Upper lobe of right lung (tissue), 1 donor: ENCODE results near the gene ZNF418. TPM values are rescaled to one million over a fixed set of nuclear protein-coding genes. Genes with fewer than 3 reads are reported as not detected.
"Not testable (repeated sequence)": the region's sequence is repeated elsewhere in the genome, so short reads cannot be mapped to it uniquely, and the experiment has no call there.

Source experiments
- ATAC-seq: fragments of 200-7000 bp; cut with Tn5 transposase; one replicate; pipeline ENCODE4 v1.9.1; 2020; ENCODE audit warnings: mild to moderate bottlenecking, moderate library complexity
- DNase-seq: peaks from one replicate; pipeline ENCODE4 v3.0.0-alpha.2; 2020
- H3K27ac ChIP-seq: fragments of 200-600 bp; one replicate; pipeline ENCODE4 v1.8.0; 2022
- H3K27me3 ChIP-seq: fragments of 200-600 bp; one replicate; pipeline ENCODE4 v1.8.0; 2022; ENCODE audit warnings: mild to moderate bottlenecking
- H3K36me3 ChIP-seq: fragments of 200-600 bp; one replicate; pipeline ENCODE4 v1.8.0; 2022
- H3K4me1 ChIP-seq: fragments of 200-600 bp; one replicate; pipeline ENCODE4 v1.8.0; 2022
- H3K4me3 ChIP-seq: fragments of 200-600 bp; one replicate; pipeline ENCODE4 v1.8.0; 2022; ENCODE audit warnings: mild to moderate bottlenecking
- H3K9me3 ChIP-seq: fragments of 200-600 bp; one replicate; pipeline ENCODE4 v1.8.0; 2022
- CTCF ChIP-seq: fragments of 200-600 bp; IDR thresholded peaks from one replicate; pipeline ENCODE4 v1.8.0; 2022; ENCODE audit warnings: antibody characterized with exemption
- intact Hi-C: fragments of 100-400 bp; cut with DNase I; formaldehyde crosslinking; loops from one replicate; pipeline ENCODE4 v1.11.0; 2022
- total RNA-seq: library from RNA; stranded (reverse); fragmentation: NEBNext Ultra II Directional; extraction: Animal tissue kit (Norgen Biotek cat#: 25700); gene quantifications from one replicate; pipeline ENCODE4 v1.2.1, GENCODE V29; 2021
- donor health status: DM: no; HTN: yes; CAD: no; lungs with severe emphysema.

The ZNF418 gene
- total RNA-seq, 1 donor from 2014 or later = 5.0 TPM

GRCh38 chr19:57946316-57946715 lies 11.1 kb upstream of the ZNF418 start:
- Histone ChIP-seq H3K9me3 (peaks cover 13% of the 10 kb centered on the region), H3K27me3 (no peaks in the 10 kb centered on the region), H3K36me3 (peaks cover 13% of the 10 kb centered on the region), H3K4me1 (peaks cover 9% of the 10 kb centered on the region), H3K4me3 (peak overlapping the region; percentile 79), H3K27ac (no peak overlapping the region)
- DNase-seq (no peak), ATAC-seq (no peak)
- intact Hi-C loops = no loop called here
- TF ChIP-seq CTCF = no peak

- Histone ChIP-seq H3K27ac (no peak overlapping the region), H3K4me1 (peaks cover 4% of the 10 kb centered on the region), H3K27me3 (no peaks in the 10 kb centered on the region), H3K9me3 (peaks cover 32% of the 10 kb centered on the region), H3K36me3 (peaks cover 22% of the 10 kb centered on the region), H3K4me3 (no peak overlapping the region)
- intact Hi-C loops = no loop called here
- ATAC-seq = no peak
- no peak for DNase-seq
- TF ChIP-seq CTCF = no peak
Measured at GRCh38 chr19:57941593-57941992, 6.4 kb upstream of the ZNF418 start.

- ATAC-seq = no peak
- peaks cover 8% of the 10 kb centered on the region for H3K4me1 ChIP-seq
- no peak overlapping the region for H3K4me3 ChIP-seq
- H3K27ac ChIP-seq = no peak overlapping the region
- peaks cover 3% of the 10 kb centered on the region for H3K36me3 ChIP-seq
- intact Hi-C loops = no loop called here
- no peak for TF ChIP-seq CTCF
- H3K9me3 ChIP-seq = peaks cover 13% of the 10 kb centered on the region
- no peaks in the 10 kb centered on the region for H3K27me3 ChIP-seq
- no peak for DNase-seq
Measured at GRCh38 chr19:57935731-57936130, 529 bp upstream of the ZNF418 start.

GRCh38 chr19:57927587-57927986 lies 7.6 kb downstream of the ZNF418 start:
- H3K36me3 ChIP-seq = peaks cover 17% of the 10 kb centered on the region
- H3K27me3 ChIP-seq = no peaks in the 10 kb centered on the region
- intact Hi-C loops = no loop called here
- TF ChIP-seq CTCF = no peak
- no peak overlapping the region for H3K27ac ChIP-seq
- no peak overlapping the region for H3K4me3 ChIP-seq
- no peaks in the 10 kb centered on the region for H3K4me1 ChIP-seq
- H3K9me3 ChIP-seq = peaks cover 25% of the 10 kb centered on the region
- DNase-seq (no peak), ATAC-seq (no peak)

- H3K27me3 ChIP-seq, H3K9me3 ChIP-seq, H3K36me3 ChIP-seq, intact Hi-C loops: not testable (repeated sequence)
- peaks cover 13% of the 10 kb centered on the region for H3K4me1 ChIP-seq
- peak; percentile 27 for TF ChIP-seq CTCF
- peak within 1 kb of the TSS; percentile 96 for H3K4me3 ChIP-seq
- DNase-seq (peak; percentile 87), ATAC-seq (peak; percentile 99)
- peak within 1 kb of the TSS; percentile 88 for H3K27ac ChIP-seq
Measured at GRCh38 chr19:57916168-57916995, 18.8 kb downstream of the ZNF418 start, which contains the start of gene ZNF417. Gene ZNF417 (minus strand): TSS chr19:57916592. CDS start chr19:57916411, 181 bp downstream.
